ENCODE measurements around the gene MTARC2.
"Not testable (repeated sequence)": the region's sequence is repeated elsewhere in the genome, so short reads cannot be mapped to it uniquely, and the experiment has no call there.

DNA sequence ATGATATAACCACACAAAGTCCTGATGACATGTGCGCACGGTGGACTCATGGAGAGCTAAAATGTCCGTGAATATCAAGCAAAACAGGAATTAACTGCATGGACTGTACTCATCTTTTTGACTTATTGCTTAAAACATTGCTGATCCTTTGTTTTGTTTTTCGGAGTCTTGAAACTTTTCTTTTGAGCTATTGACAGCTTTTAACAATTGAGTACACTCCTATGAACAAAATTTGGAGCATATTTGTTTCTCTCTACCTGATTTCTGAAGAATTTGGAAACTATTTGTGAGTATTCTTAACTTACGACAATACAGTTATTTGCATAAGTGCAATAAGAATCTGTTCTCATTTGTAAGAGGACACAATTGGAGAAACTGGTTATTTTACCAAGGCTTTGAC is 32.1 kb upstream of the MTARC2 start:
- TF ChIP-seq CTCF, POLR2A, POLR2AphosphoS5, EP300 (IDR thresholded peaks at IDR 0.05): not testable (repeated sequence)

All from sigmoid colon (tissue), 4 donors.